Neural progenitor cell (in vitro differentiated cells): ENCODE results near the gene RPUSD2.

Source experiments
- EZH2 ChIP-seq: fragments of 200-600 bp; sonication (generic); IDR thresholded peaks from 2 replicates; pipeline ENCODE4 v1.6.1; 2017; ENCODE audit warnings: antibody characterized with exemption, mild to moderate bottlenecking, moderate library complexity
- EZH2phosphoT487 ChIP-seq: fragments of 200-600 bp; sonication (generic); IDR thresholded peaks from 2 replicates; pipeline ENCODE4 v1.6.1; 2017; ENCODE audit warnings: antibody characterized with exemption
- TF ChIP-seq, protein P1 (sequence below): fragments of 200-600 bp; sonication (generic); IDR thresholded peaks from 2 replicates; pipeline ENCODE4 v1.5.1; 2017; ENCODE audit warnings: antibody characterized with exemption, mild to moderate bottlenecking

- TF ChIP-seq EZH2 (no peak), EZH2phosphoT487 (no peak)
- TF ChIP-seq, protein P1, sequence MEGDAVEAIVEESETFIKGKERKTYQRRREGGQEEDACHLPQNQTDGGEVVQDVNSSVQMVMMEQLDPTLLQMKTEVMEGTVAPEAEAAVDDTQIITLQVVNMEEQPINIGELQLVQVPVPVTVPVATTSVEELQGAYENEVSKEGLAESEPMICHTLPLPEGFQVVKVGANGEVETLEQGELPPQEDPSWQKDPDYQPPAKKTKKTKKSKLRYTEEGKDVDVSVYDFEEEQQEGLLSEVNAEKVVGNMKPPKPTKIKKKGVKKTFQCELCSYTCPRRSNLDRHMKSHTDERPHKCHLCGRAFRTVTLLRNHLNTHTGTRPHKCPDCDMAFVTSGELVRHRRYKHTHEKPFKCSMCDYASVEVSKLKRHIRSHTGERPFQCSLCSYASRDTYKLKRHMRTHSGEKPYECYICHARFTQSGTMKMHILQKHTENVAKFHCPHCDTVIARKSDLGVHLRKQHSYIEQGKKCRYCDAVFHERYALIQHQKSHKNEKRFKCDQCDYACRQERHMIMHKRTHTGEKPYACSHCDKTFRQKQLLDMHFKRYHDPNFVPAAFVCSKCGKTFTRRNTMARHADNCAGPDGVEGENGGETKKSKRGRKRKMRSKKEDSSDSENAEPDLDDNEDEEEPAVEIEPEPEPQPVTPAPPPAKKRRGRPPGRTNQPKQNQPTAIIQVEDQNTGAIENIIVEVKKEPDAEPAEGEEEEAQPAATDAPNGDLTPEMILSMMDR = no peak
Measured at GRCh38 chr15:40603935-40604334, 34.8 kb downstream of the RPUSD2 start.
